Activated CD8-positive, alpha-beta memory T cell treated with anti-CD3 and anti-CD28 coated beads, Interleukin-2, amount 50 U/mL, for 48 hours (primary cell): ENCODE results near the gene TFAM.

Experiments
- DNase-seq: peaks from one replicate; pipeline ENCODE4 v3.0.0-alpha.2; 2020

TFAM gene

GRCh38 chr10:58436071-58436470 is 50.9 kb downstream of the TFAM start:
- no peak for DNase-seq

DNA sequence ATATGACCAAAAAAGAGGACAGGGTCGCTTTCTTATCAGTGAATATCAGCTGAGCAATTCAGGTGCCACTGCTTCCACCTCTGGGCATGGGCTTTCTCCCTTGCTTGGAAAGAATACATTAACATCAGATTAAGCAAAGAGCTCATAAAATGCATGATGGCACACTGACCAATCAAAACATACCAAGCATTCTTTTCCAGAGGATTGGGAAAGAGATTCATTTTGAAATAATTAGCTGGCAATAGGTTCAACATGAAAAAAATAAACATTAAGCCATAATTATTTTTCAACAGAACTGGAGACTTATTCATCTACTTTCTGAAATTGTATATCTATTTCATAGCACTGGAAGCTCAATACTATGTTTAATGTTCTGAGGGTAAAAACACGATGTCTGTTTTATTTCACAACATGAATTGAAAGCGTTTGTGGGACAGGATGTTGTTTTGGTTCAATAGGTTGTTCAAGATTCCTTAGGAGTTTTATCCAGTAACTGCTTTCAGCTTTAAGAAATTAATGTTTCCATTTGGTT is 53.2 kb downstream of the TFAM start:
- no peak for DNase-seq

GRCh38 chr10:58438986-58439385 is 53.8 kb downstream of the TFAM start:
- no peak for DNase-seq

- no peak for DNase-seq
These were observed 54.6 kb downstream of the TFAM start for GRCh38 chr10:58439632-58440364.

GRCh38 chr10:58440484-58440883 is 55.3 kb downstream of the TFAM start:
- no peak for DNase-seq

- no peak for DNase-seq
These were observed 59.1 kb downstream of the TFAM start for GRCh38 chr10:58444321-58444720.

- no peak for DNase-seq
These were observed 59.7 kb downstream of the TFAM start for GRCh38 chr10:58444876-58445275.

DNA sequence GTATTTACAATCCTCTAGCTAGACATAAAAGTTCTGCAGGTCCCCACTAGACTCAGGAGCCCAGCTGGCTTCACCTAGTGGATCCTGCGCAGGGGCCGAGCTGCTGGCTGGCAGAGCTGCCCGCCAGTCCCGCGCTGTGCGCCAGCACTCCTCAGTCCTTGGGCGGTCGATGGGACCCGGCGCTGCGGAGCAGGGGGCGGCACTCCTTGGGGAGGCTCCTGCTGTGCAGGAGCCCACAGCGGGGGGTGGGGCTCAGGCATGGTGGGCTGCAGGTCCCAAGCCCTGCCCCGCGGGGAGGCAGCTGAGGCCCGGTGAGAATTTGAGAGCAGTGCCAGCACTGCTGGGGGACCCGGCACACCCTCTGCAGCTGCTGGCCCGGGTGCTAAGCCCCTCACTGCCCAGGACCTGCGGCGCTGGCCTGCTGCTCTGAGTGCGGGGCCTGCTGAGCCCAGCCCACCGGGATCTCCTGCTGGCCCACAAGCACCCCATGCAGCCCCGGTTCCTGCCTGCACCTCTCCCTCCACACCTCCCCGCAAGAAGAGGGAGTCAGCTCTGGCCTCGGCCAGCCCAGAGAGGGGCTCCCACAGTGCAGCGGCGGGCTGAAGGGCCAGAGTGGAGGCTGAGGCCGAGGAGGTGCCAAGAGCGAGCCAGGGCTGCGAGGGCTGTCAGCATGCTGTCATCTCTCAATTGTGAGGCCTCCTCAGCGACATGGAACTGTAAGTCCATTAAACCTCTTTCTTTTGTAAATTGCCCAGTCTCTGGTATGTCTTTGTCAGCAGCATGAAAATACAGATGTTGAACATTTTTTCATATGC is 63.1 kb downstream of the TFAM start:
- DNase-seq, result no peak
